GM12873 (cell line): ENCODE measurements around the gene AMPD2.

Source experiments
- CTCF ChIP-seq: IDR thresholded peaks from 2 replicates; pipeline ENCODE4 v1.5.1; 2012; ENCODE audit warnings: low read depth, mild to moderate bottlenecking, moderate library complexity, low read length, control low read depth; ENCODE audit not compliant: insufficient read depth; ENCODE audit errors: missing control alignments

AMPD2 gene

GRCh38 chr1:109634292-109634691, 14.7 kb downstream of the AMPD2 start:
- no peak for TF ChIP-seq CTCF

DNA sequence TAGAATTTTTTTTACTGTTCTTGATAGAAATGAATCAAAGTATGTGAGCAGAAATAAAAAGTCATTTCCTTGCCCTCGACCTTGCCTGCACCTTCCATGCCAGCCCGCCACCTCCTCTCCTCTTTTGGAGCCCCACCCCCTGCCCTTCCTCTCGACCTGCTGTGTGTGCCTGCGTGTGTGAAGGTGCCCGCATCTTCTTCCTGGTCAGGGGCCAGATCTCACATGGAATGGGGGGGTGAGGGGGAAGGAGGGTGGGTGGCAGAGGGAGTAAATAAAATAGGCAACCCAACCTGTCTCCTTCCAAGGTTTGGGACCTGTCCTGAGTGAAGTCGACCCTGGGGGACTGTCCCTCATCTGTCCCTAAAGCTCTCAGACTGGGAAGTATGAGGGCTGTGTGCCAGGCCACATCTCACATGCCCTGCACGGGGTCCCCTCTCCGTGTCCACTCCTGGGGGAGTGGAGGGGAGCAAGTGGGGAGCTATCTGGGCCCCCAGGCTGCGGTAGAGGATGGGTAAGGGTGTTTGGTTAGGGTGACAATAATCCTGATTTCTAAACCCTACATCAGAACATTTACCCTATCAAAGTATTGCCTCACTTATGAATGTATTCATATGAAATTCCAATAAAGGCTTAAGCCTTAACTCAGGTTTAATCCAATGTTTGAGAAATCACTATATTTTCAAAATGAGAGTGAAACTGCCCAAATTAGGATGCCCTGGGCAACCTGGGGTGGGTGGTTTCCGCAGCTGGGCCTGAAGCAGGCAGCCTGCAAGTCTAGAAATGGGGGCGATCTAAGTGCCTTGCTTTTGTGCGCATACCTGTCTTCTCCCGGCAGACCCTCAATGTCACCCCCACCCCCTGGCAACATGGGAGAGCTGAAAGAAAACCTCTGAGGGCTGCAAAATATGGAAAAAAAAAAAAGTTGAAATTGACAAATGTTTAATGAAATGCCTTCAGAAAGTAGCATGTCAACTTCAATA, 15.4 kb downstream of the AMPD2 start:
- TF ChIP-seq CTCF, result no peak

DNA sequence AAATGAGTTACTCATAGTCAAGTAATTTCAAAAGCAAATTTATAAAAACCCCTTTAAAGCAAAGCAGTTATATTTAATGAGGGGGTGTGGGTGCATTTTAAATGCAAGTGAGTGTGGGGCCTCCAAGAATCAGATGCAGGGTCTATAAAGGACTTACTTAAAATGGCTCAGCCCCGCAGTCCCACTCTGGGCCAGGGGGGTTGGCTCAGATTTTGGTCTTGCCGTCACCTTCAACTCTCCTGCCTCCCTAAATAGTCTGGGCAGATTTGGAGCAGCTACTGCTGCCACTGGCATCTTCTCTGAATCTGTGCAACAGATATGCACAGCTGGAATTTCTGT, 16.2 kb downstream of the AMPD2 start:
- TF ChIP-seq CTCF, result no peak

DNA sequence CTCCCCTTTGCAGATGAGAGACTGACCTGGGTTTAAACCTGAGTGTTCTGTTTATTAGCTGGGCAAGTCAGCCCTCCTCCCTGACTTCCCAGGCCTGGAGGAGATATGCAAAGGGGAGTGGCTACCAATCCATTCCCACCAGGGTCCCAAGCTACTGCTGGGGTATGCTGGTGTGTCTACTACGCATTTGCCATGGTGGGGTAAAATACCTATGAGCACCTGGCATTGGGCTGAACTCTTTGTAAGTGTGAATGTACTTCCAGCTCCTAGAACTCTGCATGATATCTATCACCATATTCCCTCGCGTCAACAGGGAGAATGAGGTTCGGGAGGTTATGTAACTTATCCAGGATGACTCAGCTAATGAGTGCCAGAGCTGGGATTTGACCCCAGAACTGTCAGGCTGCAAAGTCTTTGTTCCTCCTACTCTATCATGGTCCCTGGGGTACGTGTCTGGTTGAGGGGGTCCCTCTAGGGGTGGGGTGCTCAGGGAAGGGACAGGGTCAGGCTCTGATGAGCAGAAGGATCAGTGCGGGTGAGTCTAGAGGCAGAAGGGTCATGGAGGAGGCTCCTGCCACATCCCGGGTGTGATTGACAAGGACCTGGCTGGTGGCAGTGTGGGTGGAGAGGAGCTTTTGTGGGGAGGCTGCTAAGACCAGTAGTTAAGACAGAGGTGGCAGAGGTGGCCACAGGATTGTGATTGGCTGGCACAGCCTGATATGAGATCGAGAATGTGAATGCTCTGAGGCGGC, 16.7 kb downstream of the AMPD2 start:
- no peak for TF ChIP-seq CTCF

- TF ChIP-seq CTCF, result no peak
Observed at GRCh38 chr1:109637446-109637845, 17.8 kb downstream of the AMPD2 start.

GRCh38 chr1:109639063-109639840, 19.6 kb downstream of the AMPD2 start:
- no peak for TF ChIP-seq CTCF

DNA sequence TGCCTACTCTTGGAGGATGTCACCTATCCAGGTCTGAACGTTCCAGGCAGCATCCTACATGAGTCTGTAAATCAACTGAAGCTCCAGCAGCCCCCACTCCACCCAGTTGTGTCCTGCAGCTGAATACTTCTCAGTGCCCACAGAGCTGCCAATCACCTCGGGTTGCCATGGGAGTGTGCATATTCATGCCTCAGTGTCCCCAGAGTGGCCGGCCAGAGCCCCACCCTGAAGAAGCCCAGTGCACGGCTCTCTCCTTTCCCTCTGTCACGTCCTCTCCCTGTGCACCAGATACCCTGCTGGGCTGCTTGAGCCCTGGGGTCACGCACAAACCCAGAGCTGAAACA, 20.2 kb downstream of the AMPD2 start:
- no peak for TF ChIP-seq CTCF
